Astrocyte of the spinal cord (primary cell): ENCODE measurements around the gene FOXN3.

Experiments used
- DNase-seq: peaks from one replicate; pipeline ENCODE4 v3.0.0; 2011; ENCODE audit warnings: low read depth, low spot score
- H3K4me3 ChIP-seq: 2 replicates; pipeline ENCODE4 v1.5.1; 2011; ENCODE audit warnings: low read depth, mild to moderate bottlenecking, low read length, moderate library complexity
- in situ Hi-C: cut with HindIII; loops from 2 replicates; pipeline ENCODE4 v1.10.0; 2017; ENCODE audit warnings: low sequenced_read_pairs
- TF ChIP-seq, protein P1 (sequence below): IDR thresholded peaks from 2 replicates; pipeline ENCODE4 v1.5.1; 2012; ENCODE audit warnings: low read depth, mild to moderate bottlenecking, low read length, inconsistent platforms

Gene FOXN3

DNA sequence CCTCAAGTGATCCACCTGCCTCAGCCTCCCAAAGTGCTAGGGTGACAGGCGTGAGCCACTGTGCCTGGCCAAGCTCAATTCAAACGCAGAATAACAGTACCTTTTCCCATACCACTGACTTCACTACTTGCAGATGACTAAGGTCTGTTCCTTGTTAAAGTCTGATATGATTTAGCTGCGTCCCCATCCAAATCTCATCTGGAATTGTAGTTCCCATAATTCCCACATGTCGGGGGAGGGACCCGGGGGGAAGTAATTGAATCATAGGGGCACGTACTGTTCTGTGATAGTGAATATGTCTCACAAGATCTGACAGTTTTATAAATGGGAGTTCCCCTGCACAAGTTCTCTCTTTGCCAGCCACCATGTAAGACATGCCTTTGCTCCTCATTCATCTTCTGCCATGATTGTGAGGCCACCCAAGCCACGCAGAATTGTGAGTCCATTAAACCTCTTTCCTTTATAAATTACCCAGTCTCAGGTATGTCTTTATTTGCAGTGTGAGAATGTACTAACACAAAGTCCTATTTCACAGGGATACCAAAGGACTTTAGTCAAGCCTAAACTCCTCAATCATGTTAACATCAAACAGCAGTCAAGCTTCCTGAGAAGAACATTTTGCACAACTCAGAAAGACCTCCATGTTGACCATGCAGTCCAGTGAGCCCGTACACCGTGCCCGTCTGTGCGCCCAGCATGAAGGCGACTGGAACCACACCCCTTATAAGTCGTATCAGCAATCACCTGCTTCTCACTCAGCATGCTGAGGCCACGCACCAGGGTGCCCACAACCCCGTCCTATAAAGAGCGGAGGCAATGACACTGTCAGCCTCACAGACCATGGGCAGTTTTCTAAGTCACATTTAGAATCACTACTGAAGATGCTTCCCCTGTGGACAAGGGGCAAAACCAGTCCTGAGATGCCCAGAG lies 36.9 kb downstream of the FOXN3 start:
- H3K4me3 ChIP-seq: no peak overlapping the region
- in situ Hi-C loops: no loop called here
- no peak for DNase-seq
- TF ChIP-seq, protein P1, sequence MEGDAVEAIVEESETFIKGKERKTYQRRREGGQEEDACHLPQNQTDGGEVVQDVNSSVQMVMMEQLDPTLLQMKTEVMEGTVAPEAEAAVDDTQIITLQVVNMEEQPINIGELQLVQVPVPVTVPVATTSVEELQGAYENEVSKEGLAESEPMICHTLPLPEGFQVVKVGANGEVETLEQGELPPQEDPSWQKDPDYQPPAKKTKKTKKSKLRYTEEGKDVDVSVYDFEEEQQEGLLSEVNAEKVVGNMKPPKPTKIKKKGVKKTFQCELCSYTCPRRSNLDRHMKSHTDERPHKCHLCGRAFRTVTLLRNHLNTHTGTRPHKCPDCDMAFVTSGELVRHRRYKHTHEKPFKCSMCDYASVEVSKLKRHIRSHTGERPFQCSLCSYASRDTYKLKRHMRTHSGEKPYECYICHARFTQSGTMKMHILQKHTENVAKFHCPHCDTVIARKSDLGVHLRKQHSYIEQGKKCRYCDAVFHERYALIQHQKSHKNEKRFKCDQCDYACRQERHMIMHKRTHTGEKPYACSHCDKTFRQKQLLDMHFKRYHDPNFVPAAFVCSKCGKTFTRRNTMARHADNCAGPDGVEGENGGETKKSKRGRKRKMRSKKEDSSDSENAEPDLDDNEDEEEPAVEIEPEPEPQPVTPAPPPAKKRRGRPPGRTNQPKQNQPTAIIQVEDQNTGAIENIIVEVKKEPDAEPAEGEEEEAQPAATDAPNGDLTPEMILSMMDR: no peak

DNA sequence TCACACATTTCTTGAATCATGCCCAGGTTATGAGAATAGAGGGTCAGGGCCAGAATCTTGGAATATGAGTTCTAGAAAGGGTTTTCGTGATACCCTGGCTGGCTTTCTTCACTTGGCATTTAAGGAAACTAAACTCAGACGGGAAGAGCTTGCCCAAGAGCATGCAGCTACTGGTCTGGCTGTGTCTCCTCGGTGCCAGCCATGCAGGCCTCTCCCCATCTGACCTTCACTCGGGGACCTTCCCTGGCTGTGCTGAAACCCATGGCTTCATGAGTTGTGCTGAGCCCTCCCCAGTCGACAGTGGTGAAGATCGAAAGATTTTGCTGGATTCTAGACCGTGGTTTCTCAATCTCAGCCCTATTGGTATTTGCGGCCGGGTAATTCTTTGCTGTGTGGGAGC lies 38.0 kb downstream of the FOXN3 start:
- DNase-seq: no peak
- in situ Hi-C loops: no loop called here
- TF ChIP-seq, protein P1: no peak
- no peak overlapping the region for H3K4me3 ChIP-seq

- in situ Hi-C loops: no loop called here
- DNase-seq: peak; percentile 72
- no peak overlapping the region for H3K4me3 ChIP-seq
- TF ChIP-seq, protein P1: no peak
Observed at GRCh38 chr14:89378119-89378518, 38.9 kb downstream of the FOXN3 start.

GRCh38 chr14:89377544-89377943 lies 39.5 kb downstream of the FOXN3 start:
- no peak overlapping the region for H3K4me3 ChIP-seq
- no peak for DNase-seq
- TF ChIP-seq, protein P1: no peak
- in situ Hi-C loops: no loop called here

DNA sequence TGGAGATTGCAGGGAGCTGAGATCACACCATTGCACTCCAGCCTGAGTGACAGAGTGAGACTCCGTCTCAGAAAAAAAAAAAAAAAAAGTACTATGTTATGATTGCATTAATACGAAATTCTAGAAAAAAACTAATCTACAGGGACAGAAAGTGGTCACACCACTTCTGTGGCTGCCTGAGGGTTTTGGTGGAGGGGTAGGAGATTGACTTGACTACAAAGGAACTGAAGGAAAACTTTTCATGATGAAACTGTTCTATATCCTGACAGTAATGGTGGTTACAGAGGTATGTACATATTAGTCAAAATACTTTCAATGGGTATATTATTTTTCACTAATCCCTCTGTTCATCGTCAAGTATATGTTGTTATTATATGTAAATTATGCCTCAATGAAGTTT lies 42.1 kb downstream of the FOXN3 start:
- TF ChIP-seq, protein P1: no peak
- H3K4me3 ChIP-seq: no peak overlapping the region
- DNase-seq: no peak
- in situ Hi-C loops: no loop called here

DNA sequence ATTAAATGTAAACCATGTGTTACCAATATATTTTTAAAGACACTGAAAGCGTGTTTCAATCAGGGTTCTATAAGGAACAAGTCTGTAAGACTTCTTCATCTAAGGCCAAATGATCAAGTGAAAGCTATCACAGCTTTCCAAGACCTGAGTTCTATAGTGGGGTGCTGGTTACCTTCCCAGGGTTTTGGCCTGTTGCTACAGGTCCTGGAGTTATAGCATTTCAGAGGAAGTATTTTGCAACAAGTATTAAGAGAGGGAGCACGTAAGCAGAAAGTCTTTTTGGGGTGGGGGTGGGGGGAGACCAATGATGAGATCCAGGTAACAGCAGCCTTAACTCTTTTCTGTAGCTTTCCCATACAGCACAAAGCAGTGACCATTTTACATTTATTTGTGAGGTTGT lies 43.8 kb downstream of the FOXN3 start:
- TF ChIP-seq, protein P1: no peak
- in situ Hi-C loops: no loop called here
- no peak overlapping the region for H3K4me3 ChIP-seq
- no peak for DNase-seq
